Breast epithelium (tissue), 3 donors: ENCODE data around the gene TLCD4.

Source experiments
- POLR2AphosphoS5 ChIP-seq, 3 donors: sonication (generic); formaldehyde crosslinking; IDR thresholded peaks; one replicate each; pipeline ENCODE4 v1.6.1; 2017; ENCODE audit warnings: antibody characterized with exemption in 3 of 3
- TF ChIP-seq, protein P1 (sequence below), 3 donors: fragments of 450-650 bp; IDR thresholded peaks; one replicate each; pipeline ENCODE4 v1.5.1; 2016 to 2017; ENCODE audit warnings: antibody characterized with exemption in 3 of 3, mild to moderate bottlenecking in 3 of 3, moderate library complexity in 3 of 3

DNA sequence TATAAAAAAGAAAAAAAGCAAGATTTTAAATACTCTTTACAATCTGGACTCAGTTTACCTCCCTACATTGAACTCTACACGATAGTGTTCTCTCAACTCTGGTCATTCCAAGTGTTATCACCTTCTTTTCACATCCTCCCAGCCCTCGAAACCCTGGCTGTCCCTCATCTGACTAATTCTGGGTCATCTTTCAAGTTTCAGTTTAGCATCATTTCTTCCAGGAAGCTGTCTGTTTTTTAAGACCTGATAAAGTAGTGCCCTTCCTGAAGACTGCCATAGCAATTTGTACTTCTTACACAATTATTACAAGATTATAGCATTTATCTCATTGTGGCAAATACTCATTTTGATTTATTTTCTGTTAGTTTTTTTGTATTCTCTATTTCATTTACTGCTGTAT lies 45.6 kb upstream of the TLCD4 start:
- no peak for TF ChIP-seq POLR2AphosphoS5 (IDR thresholded peaks at IDR 0.05)
- TF ChIP-seq, protein P1, sequence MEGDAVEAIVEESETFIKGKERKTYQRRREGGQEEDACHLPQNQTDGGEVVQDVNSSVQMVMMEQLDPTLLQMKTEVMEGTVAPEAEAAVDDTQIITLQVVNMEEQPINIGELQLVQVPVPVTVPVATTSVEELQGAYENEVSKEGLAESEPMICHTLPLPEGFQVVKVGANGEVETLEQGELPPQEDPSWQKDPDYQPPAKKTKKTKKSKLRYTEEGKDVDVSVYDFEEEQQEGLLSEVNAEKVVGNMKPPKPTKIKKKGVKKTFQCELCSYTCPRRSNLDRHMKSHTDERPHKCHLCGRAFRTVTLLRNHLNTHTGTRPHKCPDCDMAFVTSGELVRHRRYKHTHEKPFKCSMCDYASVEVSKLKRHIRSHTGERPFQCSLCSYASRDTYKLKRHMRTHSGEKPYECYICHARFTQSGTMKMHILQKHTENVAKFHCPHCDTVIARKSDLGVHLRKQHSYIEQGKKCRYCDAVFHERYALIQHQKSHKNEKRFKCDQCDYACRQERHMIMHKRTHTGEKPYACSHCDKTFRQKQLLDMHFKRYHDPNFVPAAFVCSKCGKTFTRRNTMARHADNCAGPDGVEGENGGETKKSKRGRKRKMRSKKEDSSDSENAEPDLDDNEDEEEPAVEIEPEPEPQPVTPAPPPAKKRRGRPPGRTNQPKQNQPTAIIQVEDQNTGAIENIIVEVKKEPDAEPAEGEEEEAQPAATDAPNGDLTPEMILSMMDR (IDR thresholded peaks at IDR 0.05) = no peak
